Nephron progenitor cell (in vitro differentiated cells): ENCODE results near the gene DGKD.
A peak's percentile ranks its signal among the peaks of the same experiment; 100 is the strongest.

Source experiments
- DNase-seq: peaks from one replicate; pipeline ENCODE4 v3.0.0; 2021
- H3K27ac Mint-ChIP-seq: 2 replicates; pipeline ENCODE4 v1.8.0; 2021; ENCODE audit warnings: mild to moderate bottlenecking, moderate library complexity, mixed read lengths
- H3K27me3 Mint-ChIP-seq: 2 replicates; pipeline ENCODE4 v1.8.0; 2021; ENCODE audit warnings: mild to moderate bottlenecking, low read depth, mixed read lengths; ENCODE audit not compliant: poor library complexity
- H3K36me3 Mint-ChIP-seq: 2 replicates; pipeline ENCODE4 v1.8.0; 2021; ENCODE audit warnings: low read depth, mixed read lengths
- H3K4me1 Mint-ChIP-seq: 2 replicates; pipeline ENCODE4 v1.8.0; 2021; ENCODE audit warnings: mixed read lengths
- H3K4me3 Mint-ChIP-seq: 2 replicates; pipeline ENCODE4 v1.8.0; 2021; ENCODE audit warnings: mild to moderate bottlenecking, moderate library complexity, mixed read lengths
- H3K9me3 Mint-ChIP-seq: 2 replicates; pipeline ENCODE4 v1.8.0; 2021; ENCODE audit warnings: mild to moderate bottlenecking, moderate library complexity, mixed read lengths
- TF ChIP-seq, protein P1 (sequence below): fragments of 200-600 bp; sonication (generic); IDR thresholded peaks from 2 replicates; pipeline ENCODE4 v1.5.0; 2021; ENCODE audit warnings: antibody characterized with exemption

DGKD gene

DNA sequence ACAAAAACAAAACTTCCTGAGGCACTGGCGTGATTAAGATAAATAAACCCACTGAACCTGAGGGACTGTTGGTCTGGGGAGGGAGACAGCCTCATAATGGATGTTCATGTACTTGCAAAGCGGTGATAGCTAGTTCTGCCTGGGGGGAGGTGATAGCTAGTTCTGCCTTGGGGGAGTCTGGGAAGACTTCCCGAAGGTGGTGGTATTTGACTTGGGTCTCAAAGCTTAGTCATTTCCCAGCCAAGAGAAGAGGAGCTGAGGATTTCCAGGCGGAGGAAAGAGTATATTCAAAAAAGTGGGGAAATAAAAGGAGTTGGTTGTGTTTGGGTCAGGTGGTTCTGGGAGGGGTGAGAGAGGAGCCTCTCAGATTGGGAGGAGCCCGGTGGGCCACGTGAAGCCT lies 24.7 kb downstream of the DGKD start:
- H3K27ac Mint-ChIP-seq: peak overlapping the region; percentile 80
- no peak for DNase-seq
- TF ChIP-seq, protein P1, sequence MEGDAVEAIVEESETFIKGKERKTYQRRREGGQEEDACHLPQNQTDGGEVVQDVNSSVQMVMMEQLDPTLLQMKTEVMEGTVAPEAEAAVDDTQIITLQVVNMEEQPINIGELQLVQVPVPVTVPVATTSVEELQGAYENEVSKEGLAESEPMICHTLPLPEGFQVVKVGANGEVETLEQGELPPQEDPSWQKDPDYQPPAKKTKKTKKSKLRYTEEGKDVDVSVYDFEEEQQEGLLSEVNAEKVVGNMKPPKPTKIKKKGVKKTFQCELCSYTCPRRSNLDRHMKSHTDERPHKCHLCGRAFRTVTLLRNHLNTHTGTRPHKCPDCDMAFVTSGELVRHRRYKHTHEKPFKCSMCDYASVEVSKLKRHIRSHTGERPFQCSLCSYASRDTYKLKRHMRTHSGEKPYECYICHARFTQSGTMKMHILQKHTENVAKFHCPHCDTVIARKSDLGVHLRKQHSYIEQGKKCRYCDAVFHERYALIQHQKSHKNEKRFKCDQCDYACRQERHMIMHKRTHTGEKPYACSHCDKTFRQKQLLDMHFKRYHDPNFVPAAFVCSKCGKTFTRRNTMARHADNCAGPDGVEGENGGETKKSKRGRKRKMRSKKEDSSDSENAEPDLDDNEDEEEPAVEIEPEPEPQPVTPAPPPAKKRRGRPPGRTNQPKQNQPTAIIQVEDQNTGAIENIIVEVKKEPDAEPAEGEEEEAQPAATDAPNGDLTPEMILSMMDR: no peak
- H3K9me3 Mint-ChIP-seq: no peaks in the 10 kb centered on the region
- peaks cover 35% of the 10 kb centered on the region for H3K4me1 Mint-ChIP-seq
- H3K36me3 Mint-ChIP-seq: peaks cover 43% of the 10 kb centered on the region
- peaks cover 2% of the 10 kb centered on the region for H3K27me3 Mint-ChIP-seq
- no peak overlapping the region for H3K4me3 Mint-ChIP-seq

DNA sequence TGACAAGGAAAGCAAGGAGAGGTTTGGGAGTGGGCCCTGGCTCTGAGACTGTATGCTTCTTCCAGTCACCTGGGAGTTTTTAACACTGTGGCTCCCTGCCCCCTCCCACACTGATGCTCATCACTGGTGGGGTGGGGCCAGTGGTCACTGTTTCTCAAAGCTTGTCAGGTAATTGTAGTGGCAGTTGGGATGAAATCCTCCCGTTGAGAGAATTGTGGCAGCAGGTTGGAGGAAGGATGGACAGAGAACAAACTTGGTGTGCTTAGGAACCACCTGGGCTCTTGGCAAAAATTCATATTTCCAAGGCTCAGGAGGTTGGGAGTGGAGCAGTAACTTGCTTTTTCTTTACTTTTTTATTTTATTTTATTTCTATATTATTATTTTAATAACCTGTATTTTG lies 25.1 kb downstream of the DGKD start:
- H3K4me1 Mint-ChIP-seq: peaks cover 39% of the 10 kb centered on the region
- peak overlapping the region; percentile 80 for H3K27ac Mint-ChIP-seq
- no peak overlapping the region for H3K4me3 Mint-ChIP-seq
- H3K27me3 Mint-ChIP-seq: peaks cover 2% of the 10 kb centered on the region
- H3K9me3 Mint-ChIP-seq: no peaks in the 10 kb centered on the region
- no peak for DNase-seq
- H3K36me3 Mint-ChIP-seq: peaks cover 43% of the 10 kb centered on the region
- TF ChIP-seq, protein P1: no peak

DNA sequence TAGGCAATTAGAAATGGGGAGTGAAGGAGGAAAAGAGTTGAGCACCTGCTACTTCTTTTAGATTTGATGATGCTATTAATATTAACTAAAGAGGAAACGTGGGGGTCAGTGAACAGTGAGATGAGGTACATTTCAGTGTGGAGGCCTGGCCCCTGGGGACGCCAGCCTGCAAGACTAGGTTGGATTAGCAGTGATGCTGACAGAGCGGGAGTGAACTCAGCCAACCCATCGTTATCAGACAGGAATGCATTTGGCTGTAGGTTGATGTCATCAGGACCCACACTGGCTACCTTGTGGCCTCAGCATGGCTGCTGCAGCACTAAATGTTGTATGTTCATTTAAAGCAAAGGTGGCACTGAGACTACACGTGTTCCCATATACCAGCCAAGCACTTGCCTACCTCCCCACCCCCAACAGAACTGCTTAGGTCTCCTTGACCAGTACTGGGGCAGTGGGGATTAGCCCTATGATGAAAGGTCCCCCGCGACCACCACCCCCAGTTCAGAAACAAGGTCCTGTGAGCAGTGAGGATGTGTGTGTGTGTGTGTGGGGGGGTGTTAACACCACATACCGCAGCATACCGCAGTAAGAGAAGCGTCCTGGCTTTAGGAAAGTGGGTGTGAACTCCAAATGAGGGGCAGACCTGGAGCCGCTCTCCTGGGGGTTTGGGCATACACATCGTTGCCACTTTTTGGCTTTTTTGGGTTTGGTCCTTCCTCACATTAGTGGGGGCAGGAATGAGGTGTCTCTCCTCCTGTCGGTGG lies 26.0 kb downstream of the DGKD start:
- Mint-ChIP-seq H3K27me3 (peaks cover 2% of the 10 kb centered on the region), H3K4me1 (peaks cover 48% of the 10 kb centered on the region), H3K4me3 (no peak overlapping the region), H3K36me3 (peaks cover 41% of the 10 kb centered on the region), H3K9me3 (no peaks in the 10 kb centered on the region), H3K27ac (peak overlapping the region; percentile 33)
- TF ChIP-seq, protein P1: no peak
- DNase-seq: no peak

DNA sequence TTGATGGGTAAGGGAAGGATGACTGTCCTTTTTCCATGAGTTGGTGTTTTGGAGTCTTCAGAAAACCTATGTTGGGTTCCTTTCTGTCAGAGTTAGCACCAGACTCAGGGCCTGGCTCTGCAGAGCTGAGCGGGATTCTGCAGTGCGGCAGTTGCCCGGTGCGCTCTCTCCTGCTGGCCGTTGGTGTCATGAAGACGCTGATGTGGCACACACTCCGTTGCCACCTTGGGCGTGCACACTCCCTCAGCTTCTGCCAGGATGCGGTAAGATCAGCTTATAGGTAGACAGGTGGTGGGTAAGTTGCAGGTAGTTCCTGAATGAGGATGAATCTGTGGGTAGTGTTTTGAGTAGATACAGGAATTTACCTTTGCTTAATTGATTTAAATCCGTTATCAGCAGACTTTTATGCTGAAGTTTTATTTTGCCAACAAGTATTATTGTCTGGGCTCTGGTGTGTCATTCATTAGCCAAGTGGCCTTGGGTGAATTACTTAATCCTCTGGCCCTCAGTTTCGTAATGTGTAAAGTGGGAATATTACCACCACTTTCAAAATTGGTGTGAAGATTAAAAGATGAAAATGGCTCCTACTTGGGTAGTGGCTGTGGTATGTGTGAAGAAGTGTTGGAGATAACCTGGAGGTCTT lies 26.8 kb downstream of the DGKD start:
- H3K9me3 Mint-ChIP-seq: no peaks in the 10 kb centered on the region
- peaks cover 52% of the 10 kb centered on the region for H3K4me1 Mint-ChIP-seq
- no peak for DNase-seq
- H3K27me3 Mint-ChIP-seq: peaks cover 2% of the 10 kb centered on the region
- TF ChIP-seq, protein P1: no peak
- peak overlapping the region; percentile 33 for H3K27ac Mint-ChIP-seq
- no peak overlapping the region for H3K4me3 Mint-ChIP-seq
- H3K36me3 Mint-ChIP-seq: peaks cover 37% of the 10 kb centered on the region

DNA sequence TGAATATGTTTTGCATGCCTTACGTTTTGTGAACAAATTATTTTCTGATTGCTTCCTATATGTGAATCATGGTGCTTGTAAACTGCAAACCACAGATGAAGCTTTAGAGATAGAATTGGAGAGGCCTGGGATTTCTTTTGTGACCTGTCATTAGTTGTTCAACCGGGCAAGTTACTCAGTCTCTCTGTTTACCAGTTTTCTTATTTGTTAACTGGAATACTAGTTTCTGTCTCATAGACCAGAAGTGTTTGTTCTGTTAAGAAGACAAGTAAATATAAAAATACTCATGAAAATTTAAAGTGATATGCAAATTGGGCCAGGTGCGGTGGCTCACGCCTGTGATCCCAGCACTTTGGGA lies 27.3 kb downstream of the DGKD start:
- Mint-ChIP-seq H3K4me3 (no peak overlapping the region), H3K9me3 (no peaks in the 10 kb centered on the region), H3K27ac (no peak overlapping the region), H3K27me3 (peaks cover 2% of the 10 kb centered on the region), H3K36me3 (peaks cover 32% of the 10 kb centered on the region), H3K4me1 (peaks cover 57% of the 10 kb centered on the region)
- TF ChIP-seq, protein P1: no peak
- no peak for DNase-seq

DNA sequence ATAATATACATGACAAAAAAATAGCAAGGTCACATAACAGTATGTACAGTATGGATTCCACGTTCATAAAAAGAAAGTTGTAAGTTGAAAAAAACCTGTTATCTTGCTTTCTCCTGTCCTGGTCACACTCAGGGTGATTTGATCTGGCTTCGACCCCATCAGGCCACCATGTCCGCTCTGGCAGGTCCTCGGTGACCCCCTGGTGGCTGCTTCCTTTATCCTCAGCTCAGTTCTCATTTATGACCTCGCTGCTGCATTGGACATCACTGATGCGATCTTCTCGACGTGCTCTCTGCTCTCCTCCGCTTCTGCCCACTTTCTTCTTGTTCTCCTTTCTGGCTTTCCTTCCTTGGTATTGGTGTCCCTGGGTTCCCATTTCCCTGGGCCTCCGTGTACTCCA lies 29.7 kb downstream of the DGKD start:
- peaks cover 2% of the 10 kb centered on the region for H3K27me3 Mint-ChIP-seq
- H3K4me3 Mint-ChIP-seq: no peak overlapping the region
- H3K4me1 Mint-ChIP-seq: peaks cover 60% of the 10 kb centered on the region
- H3K27ac Mint-ChIP-seq: peak overlapping the region; percentile 77
- no peaks in the 10 kb centered on the region for H3K9me3 Mint-ChIP-seq
- no peak for DNase-seq
- peaks cover 16% of the 10 kb centered on the region for H3K36me3 Mint-ChIP-seq
- TF ChIP-seq, protein P1: peak; percentile 23
